NCI-H345 treated with DMSO at 0.1 percent for 48 hours (cell line): ENCODE data around the gene SYT8.

Source experiments
- DNase-seq: peaks from one replicate; lab custom pipeline; 2025; ENCODE audit not compliant: unreplicated experiment; lab: John Stamatoyannopoulos, UW

SYT8 gene

GRCh38 chr11:1858154-1858553 lies 23.4 kb downstream of the SYT8 start:
- no peak for DNase-seq

- no peak for DNase-seq
Measured at GRCh38 chr11:1858576-1858975, 23.8 kb downstream of the SYT8 start.

- DNase-seq, result no peak
Measured at GRCh38 chr11:1859004-1859403, 24.2 kb downstream of the SYT8 start.

GRCh38 chr11:1860108-1860507 lies 25.3 kb downstream of the SYT8 start:
- DNase-seq, result no peak

- no peak for DNase-seq
Measured at GRCh38 chr11:1861435-1862411, 26.9 kb downstream of the SYT8 start.

GRCh38 chr11:1862588-1863351 lies 28.0 kb downstream of the SYT8 start:
- DNase-seq, result no peak

- DNase-seq, result no peak
Measured at GRCh38 chr11:1863352-1864216, 28.8 kb downstream of the SYT8 start.

- DNase-seq, result no peak
Measured at GRCh38 chr11:1864231-1864630, 29.4 kb downstream of the SYT8 start.

- DNase-seq, result no peak
Measured at GRCh38 chr11:1864831-1865665, 30.3 kb downstream of the SYT8 start.

GRCh38 chr11:1866226-1866625 lies 31.4 kb downstream of the SYT8 start:
- no peak for DNase-seq

GRCh38 chr11:1866776-1867175 lies 32.0 kb downstream of the SYT8 start:
- no peak for DNase-seq

- no peak for DNase-seq
Measured at GRCh38 chr11:1867381-1867780, 32.6 kb downstream of the SYT8 start.

- no peak for DNase-seq
Measured at GRCh38 chr11:1868056-1868635, 33.4 kb downstream of the SYT8 start.

- no peak for DNase-seq
Measured at GRCh38 chr11:1868636-1869291, 34.0 kb downstream of the SYT8 start.

GRCh38 chr11:1869427-1870325 lies 34.9 kb downstream of the SYT8 start:
- DNase-seq, result no peak

GRCh38 chr11:1870326-1870696 lies 35.5 kb downstream of the SYT8 start:
- DNase-seq, result no peak

GRCh38 chr11:1870721-1871466 lies 36.1 kb downstream of the SYT8 start:
- no peak for DNase-seq

- no peak for DNase-seq
Measured at GRCh38 chr11:1871531-1871930, 36.7 kb downstream of the SYT8 start.
